GM10266 (cell line): ENCODE measurements around the gene LOXHD1.

Experiments used
- DNase-seq: peaks from one replicate; pipeline ENCODE4 v3.0.0; 2012; ENCODE audit errors: extremely low spot score
- TF ChIP-seq, protein P1 (sequence below): IDR thresholded peaks from 2 replicates; pipeline ENCODE4 v1.5.1; 2012; ENCODE audit warnings: mild to moderate bottlenecking, low read depth; ENCODE audit not compliant: control insufficient read depth, insufficient read depth; ENCODE audit errors: missing control alignments

Gene LOXHD1

DNA sequence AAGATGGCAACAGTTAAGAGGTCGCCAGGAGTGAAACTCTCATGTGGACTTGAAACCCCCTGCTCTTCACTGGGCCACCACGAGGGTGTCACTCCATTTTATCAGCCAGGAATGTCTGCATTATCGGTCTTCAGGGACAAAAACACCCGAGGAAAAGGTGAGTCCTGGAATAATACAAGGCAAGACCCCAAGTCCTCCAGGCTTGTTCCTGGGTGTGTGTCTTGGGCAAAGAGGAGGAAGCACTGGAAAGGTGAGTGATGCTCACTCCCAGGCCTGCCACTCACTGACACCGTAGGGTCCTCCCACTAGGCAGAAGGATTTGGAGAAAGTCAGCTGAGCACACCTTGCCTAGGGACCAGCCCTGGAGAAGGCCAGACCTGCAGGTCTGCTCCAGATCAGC lies 86.9 kb downstream of the LOXHD1 start:
- DNase-seq: no peak
- TF ChIP-seq, protein P1, sequence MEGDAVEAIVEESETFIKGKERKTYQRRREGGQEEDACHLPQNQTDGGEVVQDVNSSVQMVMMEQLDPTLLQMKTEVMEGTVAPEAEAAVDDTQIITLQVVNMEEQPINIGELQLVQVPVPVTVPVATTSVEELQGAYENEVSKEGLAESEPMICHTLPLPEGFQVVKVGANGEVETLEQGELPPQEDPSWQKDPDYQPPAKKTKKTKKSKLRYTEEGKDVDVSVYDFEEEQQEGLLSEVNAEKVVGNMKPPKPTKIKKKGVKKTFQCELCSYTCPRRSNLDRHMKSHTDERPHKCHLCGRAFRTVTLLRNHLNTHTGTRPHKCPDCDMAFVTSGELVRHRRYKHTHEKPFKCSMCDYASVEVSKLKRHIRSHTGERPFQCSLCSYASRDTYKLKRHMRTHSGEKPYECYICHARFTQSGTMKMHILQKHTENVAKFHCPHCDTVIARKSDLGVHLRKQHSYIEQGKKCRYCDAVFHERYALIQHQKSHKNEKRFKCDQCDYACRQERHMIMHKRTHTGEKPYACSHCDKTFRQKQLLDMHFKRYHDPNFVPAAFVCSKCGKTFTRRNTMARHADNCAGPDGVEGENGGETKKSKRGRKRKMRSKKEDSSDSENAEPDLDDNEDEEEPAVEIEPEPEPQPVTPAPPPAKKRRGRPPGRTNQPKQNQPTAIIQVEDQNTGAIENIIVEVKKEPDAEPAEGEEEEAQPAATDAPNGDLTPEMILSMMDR: no peak

DNA sequence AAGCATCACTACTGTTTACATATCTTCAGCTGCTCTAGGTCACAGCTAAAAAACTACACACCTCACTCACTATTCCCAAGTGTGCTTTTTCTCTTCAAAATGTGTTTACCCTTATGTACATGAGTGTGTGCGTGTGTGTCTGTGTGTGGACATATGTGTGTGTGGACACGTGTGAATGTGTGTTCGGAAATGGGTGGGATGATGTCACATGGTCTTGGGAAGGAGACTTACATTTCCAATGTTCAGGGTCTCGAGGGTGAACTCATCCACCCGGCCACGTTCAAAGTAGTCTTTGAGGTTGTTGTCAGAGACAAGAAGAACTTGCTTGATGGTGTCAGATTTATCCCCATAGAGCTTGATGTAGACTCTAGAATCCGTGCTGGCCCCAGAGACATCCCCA lies 87.8 kb downstream of the LOXHD1 start:
- no peak for DNase-seq
- TF ChIP-seq, protein P1: no peak

DNA sequence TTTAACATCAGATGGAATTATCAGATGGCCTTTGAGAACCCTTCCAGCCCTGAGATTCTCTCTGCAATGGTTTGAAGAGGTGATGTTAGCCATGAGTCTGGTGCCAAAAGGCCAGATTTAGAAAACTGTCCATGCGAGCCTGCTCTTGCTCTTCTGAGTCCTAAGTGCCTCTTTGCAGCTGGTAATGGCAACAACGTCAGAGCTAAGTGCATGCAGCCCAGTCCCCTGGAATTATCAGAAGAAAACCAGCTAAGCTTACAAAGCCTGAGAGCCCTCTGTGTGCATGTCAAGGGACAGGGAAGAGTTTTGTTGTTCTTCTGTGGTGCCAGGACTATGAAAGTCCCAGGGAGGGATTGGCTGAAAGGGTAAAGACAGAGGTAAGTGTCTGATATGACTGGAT lies 89.8 kb downstream of the LOXHD1 start:
- TF ChIP-seq, protein P1: no peak

DNA sequence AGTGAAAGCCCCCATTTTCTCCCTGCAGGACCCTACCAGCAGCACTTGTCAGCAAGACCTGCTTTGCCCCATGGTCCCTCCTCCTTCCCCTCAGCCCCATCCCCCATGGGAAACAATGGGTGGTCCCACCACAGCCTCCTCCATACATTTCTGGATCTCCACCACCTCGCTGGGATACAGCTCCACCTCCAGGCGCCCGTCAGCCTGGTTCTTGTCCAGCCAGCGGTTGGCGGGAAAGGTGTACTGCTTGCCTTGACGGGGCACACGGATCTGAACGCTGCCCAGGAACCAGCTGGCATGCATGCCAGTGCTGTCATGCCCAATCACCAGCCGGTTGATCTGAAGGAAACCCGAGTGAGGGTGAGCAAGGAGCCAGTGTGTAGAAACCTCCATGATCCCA lies 90.9 kb downstream of the LOXHD1 start:
- TF ChIP-seq, protein P1: no peak
- no peak for DNase-seq

More for the DNA sequence above, 89.8 kb downstream of the LOXHD1 start:
- DNase-seq: no peak

DNA sequence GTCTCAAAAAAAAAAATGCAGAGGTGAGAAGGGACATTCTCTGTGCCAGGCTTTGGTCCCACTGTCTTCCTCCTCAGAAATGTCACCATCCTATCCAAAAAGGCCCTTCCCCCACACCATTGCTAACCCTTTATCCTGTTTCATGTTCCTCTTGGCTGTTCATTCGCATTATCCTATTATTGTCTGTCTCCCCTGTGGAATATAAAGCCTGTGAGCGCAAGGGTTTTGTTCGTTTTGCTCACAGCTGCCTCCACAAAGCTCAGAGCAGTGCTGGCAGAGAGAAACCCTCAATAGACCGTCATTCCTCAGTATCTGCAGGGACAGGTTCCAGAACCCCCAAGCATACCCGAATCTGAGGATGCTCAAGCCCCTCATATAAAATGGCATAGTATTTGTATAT lies 91.8 kb downstream of the LOXHD1 start:
- DNase-seq: no peak
- TF ChIP-seq, protein P1: no peak

DNA sequence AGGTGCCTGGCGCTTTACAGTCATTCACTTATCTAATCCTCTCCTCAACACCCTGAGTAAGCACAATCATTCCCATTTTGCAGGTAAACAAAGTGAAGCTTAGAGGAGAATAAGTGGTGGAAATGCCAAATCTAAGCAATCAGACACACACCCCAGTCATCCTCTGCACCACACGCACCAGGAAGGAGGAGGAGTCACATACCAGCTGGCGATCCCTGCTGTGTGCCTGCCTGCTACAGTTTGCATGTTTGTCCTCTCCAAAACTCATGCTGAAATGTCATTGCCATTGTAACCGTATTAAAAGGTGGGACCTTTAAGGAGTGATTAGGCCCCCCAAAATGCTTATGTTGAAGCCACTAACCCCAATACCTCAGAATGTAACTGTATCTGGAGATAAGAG lies 93.7 kb downstream of the LOXHD1 start:
- DNase-seq: no peak
- TF ChIP-seq, protein P1: no peak

DNA sequence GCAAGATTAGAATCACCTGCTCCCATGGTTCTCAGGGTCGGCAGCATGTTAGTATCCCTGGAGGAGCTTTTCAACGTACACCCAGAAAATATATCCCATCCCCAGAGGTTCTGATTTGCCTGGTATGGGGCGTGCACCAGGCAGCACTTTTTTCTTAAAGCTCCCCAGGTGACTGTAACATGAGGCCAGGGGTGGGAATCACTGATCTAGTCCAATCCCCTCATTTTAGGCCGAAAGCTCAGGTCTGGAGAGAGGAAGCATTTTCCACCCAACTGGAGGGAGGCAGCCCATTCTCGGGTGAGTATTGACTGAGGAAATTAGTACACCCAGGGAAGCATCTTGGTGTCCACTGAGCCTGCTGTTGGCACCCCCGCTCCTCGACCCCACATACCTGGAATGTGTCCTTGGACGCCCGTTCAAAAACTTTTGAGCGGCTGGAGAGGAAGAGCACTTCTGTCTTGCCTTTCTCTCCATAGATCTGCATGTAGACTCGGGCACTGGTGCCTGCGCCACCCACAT lies 94.3 kb downstream of the LOXHD1 start:
- TF ChIP-seq, protein P1: no peak
- DNase-seq: no peak
